Stimulated activated CD4-positive, alpha-beta T cell treated with anti-CD3 and anti-CD28 coated beads, Interleukin-4, amount 100 ng/mL, for 24 hours (primary cell): Measurements from ENCODE around the gene ORMDL2.
"Not testable (repeated sequence)": the region's sequence is repeated elsewhere in the genome, so short reads cannot be mapped to it uniquely, and the experiment has no call there.

Experiments
- DNase-seq: peaks from one replicate; pipeline ENCODE4 v3.0.0-alpha.2; 2020

ORMDL2 gene

DNA sequence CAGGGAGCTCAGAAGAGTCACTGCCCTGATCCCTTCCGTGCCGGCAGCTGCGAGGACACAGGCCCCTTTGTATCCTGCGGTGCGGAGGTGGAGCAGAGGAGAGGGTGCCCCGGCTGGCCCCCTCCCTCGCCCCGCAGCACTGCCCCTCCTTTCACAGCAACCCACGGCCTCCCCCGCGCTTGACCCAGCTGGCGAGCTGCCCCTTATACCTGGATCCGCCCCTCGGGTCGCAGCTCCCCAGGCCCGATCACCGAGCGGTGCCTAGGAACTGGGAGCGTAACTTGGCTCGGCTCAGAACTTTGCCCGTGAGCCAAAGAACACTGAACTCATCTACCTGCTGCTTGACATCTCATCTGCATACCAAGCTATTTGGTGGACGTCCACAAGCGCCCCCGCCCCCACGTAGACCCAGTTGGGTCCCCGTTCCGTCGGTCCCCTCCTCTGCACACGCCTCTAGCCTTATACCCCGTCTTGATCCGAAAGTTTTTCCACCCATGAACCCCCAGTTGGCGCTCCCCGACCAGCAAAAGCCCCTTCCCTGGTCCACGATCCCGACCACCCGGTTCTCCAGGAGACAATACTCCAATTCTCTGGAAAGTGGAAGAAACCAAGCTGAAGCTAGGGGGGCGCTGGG is 12.2 kb downstream of the ORMDL2 start:
- peak; percentile 39 for DNase-seq

DNA sequence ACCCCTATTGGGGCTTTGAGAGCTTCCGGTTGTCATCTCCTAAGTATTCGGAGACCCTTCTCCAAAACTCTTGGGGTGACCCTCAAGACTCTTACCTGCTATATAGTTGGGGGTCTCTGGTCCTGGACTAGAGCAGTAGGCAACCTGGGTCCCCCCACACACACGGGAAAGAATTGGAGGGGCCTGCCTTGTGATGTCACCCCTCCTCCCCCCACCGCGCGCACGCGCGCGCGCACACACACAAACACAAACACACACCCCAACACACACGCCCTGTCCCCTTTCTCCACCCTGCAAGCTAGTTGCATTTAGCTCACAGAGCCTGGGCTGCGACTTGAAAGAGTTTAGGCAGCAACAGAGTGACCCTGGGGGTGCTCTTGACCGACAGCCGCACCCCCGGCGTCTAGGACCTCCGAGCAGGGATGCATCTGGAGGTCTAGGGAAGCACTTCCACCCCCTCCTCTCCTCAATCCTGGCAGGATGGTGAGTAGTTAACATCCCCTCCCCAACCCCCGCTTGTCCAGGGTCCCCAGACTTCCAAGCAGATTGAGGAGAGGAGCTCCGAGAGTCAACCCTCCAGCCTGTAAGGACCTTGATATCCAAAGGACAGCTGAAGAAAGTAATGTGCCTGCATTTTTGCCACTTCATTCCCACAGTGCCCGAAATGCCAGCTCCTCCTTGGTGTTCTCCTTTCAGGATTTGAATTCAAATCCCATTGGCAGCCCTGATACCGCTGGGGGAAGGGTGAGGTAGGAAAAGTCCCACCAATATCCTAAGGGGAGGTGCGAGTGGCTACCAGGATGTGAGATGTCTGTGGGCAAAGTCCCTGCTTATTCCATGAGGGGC is 13.0 kb downstream of the ORMDL2 start:
- DNase-seq = peak; percentile 31

DNA sequence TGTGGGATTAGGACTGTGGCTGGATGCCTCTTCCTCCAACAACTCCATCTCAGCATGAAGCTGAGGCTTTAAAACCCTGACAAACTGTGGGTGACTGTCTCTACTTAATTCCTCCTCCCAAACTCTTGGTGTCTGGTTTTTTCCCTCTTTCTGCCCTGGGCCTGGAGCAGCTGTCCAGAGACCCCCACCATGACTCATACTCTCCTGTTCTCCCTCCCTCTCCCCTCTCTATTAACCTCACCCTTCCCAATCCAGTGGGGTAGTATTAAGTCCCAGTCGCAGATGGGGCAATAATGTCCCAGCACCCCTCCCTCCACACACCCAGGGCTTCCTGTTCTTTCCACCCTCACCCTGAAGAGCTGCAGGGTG is 13.6 kb downstream of the ORMDL2 start:
- no peak for DNase-seq

DNA sequence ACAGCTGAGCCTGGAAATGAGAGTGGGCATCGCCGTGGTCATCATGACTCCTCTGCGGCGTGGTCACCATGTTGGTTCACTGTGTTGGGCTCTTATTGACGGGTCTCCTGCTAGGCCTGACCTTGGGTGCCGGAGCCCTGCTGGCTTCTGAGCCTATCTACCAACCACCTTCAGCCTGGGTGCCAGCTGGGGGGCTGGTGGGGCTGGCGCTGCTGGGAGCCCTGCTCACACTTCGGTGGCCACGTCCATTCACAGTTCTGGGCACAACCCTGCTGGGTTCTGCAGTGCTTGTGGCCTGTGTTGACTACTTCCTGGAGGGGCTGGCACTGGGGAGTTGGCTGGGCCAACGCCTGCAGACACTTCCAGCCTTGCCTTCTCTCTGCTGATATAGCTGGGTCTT is 15.2 kb downstream of the ORMDL2 start:
- DNase-seq = no peak

DNA sequence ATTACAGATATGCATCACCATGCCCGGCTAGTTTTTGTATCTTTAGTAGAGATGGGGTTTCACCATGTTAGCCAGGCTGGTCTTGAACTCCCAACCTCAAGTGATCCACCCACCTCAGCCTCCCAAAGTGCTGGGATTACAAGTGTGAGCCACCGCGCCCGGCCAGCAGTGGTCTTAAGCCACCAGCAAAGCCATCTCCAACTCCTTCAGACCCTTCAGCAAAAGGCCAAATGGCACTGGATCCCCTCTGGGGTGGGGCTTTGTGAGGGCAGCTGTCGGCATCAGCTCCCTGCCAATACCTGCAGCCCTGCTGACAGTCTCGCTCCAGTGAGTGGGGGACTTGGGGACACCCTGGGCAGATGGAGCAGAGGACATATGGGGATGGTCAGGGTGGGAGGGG is 16.6 kb downstream of the ORMDL2 start:
- DNase-seq = not testable (repeated sequence)

DNA sequence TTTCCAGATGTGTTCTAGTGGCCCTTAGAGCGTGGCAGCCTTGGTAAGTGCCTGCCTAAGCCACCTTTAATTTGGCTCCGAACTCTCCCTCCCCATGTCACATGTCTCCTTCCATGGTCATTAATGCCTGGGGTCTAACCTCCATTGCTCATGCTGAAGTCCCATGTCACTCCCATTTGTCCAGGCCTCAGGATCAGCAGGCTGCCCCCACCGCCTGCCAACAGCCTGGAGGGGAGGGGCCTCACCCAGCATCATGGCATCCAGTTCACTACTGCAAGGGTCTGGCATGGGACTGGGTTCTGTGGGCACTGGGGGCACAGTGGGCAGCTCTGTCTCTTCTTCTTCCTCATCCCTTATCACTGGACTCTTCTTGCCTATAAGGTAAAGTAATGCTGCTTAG is 20.5 kb downstream of the ORMDL2 start:
- no peak for DNase-seq

DNA sequence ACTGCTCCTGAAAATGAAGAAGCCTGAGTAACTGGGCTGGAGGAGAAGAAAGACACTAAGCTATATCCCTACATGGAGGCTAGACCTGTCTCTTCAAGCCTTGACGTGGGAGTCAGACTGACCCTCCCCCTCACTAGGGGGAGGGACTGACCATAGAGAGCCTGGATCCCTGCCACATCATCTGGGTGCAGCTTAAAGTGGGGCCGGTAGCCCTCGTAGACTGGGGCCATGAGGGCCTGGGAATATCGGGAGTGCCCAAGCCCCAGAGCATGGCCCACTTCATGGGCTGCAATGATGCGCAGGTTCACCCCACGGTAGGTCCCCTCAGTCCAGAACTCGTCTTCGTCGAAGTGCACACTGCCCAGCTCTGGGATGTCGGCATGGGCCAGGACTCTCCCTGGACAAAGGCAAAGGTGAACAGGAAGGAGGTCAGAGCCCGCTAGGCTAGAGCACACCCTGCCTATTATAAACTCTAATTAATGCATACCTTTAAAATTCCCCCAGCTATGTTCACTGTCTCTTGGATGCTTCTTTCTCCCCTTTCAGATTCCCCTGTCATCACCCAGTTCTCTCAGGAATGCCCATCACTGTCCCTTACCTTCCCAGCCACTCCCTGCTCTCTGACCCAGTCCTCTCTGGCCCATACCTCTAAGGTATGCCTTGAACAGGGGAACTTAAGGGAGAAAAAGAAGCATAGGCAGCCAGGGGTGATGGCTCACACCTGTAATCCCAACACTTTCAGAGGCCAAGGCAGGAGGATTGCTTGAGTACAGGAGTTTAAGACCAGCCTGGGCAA is 21.7 kb downstream of the ORMDL2 start:
- no peak for DNase-seq

DNA sequence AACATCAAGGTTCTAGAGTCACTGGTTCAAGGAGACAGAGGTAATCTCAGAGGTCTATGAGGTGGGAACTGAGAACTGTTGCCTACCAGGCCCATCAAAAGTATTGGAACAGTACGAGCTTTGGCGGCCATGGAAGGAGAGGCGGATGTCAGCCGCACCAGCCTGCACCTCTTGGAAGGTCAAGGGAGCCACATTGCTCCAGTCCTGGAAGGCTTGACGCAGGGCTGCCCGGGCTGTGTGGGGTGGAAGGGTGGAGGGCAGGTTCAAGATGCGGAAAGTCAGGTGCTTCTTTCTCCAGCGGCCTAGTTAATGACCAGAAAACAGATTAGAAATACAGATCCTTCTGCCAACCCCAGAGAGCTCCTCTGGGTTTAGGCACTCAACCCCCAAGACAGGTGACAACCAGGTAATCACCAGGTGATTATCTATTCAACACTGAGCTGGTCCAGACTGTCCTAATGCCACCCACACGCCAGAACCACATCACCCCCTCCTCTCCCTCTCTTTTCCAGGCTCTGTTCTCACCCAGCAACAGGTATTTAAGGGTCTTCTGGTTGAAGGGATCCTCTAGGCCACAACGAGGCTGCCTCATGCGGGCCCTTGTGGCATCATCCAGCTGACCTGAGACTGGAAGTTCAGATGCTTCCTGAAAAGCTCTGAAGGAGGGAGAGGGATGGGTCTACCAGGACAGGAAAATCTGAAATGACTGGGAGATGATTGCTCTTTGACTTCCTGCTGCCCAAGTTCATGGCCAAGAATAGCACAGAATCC is 22.9 kb downstream of the ORMDL2 start:
- DNase-seq = no peak

DNA sequence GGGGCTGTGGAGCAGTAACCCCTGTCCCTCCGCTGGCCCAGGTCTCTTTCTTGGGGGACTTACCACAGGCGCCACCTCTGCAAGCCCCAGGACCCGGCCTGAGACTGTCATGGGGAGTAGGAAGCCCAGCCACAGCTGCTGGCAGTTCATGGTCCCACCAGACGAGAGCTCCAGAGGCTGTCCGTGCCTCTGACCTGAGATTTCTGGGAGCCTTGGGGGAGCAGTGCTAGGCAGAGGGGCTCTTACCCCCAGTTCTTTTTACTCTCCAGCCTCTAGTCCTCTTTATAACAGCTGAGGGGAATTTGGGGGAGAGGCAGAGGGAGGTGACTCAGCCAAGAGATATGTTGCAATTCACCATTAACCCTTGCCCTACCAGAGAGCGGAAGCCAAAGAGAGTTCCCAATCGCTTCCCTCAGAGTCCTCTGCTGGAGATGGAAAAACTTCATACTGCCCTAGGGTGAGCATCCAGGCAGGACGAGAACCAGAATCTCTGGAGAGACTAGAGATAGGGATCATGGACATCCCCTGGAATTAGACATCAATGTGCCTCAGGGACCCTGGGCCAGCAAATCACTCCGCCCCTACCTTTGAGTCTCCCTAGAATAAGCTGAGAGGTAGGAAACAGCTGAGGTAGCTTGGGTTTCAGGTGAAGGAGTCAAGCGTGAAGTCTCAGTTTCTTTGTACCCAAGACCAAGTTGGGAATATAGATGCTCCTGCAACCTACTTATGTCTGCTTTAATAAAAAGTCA is 25.0 kb downstream of the ORMDL2 start, which contains the start of gene MMP19:
Gene MMP19 (minus strand): TSS at position 256 of the 749 bp plus-strand sequence. CDS start 106 bp downstream, at position 150.
- DNase-seq = no peak

DNA sequence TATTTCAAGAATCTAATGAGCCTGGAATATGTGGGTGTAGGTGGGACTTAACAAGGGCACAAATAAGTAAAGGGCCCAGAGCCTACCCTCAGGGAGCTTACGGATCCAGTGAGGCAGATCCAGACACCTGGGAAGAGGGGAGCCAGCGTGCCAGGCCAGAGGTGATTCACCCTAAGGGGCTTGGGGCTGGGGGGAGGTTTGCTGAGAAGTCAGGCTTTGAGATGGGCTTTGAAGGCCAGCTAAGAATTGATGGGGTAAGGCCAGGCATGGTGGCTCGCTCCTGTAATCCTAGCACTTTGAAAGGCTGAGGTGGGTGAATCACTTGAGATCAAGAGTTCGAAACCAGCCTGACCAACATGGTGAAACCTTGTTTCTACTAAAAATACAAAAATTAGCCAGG is 25.6 kb downstream of the ORMDL2 start:
- no peak for DNase-seq

DNA sequence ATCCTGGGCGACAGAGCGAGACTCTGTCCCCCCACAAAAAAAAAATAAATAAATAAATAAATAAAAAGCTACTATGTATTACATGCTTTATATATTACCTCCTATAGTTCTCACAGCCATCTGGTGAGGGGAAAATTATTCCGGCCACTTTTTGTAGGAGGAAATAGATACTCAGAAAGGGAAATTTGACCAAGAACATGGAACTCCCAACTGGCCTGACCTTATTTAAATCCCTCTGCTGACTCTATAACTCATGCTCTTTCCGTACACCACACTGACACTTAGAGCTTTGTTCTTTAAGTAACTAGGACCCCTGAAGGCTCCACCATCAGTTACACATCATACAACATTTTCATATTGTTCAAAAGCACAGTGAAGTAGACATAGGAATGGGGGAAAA is 27.1 kb downstream of the ORMDL2 start:
- DNase-seq = no peak

DNA sequence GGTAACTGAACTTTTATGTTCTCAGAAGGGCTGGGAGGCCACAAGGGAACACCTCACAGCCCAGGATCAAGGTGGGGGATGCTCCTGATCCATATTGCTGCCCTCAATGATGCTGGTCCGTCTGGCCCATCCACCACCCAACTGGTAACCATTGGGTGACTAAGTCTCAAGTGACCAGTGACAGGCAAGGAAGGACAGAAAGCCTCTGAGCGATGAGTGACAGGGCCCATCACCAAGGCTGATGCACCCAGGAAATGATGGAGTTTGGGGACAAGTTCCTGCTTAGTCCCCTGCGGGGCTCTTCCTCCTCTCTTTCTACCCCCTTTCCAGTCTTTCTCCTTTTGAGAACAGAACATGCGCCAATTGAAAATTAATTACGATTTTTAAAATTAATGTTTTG is 27.5 kb downstream of the ORMDL2 start:
- DNase-seq = no peak

DNA sequence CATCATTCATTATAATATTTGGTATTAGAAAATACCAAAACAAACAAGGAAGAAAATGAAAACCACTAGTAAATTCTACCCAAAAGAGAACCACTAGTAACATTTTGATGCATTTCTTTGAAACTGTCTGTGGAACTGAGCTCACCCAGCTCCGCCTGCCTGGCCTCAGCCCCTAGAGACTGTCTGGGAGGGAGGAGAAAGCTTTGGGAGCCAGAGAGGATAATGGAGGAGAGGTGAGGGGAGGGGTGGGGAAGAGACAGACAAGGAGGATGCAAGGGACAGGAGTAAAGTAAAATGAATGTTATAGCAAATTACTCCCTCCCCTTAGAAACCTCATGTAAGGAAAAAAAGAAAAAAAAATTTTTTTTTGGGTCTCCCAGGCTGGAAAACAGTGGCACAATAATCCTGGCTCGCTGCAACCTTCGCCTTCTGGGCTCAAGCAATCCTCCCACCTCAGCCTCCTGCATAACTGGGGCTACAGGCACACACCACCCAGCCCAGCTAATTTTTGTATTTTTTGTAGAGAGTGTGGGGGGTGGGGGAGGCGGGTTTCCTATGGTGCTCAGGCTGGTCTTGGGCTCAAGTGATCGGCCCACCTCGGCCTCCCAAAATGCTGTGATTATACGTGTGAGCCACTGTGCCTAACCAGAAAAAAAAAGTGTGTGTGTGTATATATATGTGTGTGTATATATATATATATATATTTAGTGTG is 28.1 kb downstream of the ORMDL2 start:
- no peak for DNase-seq

DNA sequence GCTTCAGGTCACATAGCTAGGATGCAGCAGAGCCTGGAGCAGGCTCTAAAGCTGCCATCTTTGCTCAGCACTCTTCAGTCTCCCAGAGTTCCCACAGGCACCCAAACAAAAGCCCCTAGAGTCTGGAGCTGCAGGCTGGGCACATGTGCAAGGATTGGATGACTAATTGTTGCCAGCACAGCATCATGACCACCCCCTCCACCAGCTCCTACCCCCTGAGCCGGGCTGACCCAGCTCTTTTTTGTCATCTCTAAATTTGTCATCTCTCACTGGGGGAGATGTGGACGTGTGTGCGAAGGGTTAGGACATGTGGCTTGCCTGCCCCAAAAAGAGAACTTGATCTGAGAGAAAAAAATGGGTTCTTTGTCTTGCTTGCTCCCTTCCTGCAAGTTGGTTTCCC is 29.2 kb downstream of the ORMDL2 start:
- no peak for DNase-seq

DNA sequence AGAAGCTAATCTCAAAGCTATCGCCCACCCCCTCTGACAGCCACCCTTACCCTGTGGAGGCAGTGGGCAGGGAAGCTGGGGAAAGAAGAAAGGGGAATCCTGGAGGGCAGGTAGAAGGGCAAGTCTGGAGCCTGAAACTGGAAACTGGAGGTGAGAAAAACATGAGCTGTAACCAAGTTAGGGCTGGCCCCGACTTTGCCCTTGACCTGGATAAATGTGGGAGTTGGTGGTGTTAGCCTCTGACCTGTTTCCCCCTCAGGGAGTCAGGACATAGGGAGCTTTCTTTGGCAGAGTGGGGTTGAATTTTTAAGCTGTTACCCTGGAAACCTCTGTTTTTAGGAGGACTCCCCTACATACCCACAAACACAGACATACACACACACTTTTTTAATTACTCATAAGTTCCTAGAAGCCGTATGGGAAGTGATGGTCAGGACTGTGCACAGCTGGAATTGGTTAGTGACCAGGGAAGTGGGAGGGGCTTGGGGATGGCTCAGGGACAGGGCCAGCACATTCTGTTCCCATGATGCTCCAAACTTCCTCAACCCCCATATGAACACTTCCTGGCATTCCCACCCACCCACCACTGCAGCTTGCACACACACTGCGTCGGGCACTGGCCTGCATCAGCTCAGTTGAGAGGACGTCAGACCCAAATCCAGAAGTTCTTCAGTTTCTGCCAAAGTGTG is 29.9 kb downstream of the ORMDL2 start:
- no peak for DNase-seq

DNA sequence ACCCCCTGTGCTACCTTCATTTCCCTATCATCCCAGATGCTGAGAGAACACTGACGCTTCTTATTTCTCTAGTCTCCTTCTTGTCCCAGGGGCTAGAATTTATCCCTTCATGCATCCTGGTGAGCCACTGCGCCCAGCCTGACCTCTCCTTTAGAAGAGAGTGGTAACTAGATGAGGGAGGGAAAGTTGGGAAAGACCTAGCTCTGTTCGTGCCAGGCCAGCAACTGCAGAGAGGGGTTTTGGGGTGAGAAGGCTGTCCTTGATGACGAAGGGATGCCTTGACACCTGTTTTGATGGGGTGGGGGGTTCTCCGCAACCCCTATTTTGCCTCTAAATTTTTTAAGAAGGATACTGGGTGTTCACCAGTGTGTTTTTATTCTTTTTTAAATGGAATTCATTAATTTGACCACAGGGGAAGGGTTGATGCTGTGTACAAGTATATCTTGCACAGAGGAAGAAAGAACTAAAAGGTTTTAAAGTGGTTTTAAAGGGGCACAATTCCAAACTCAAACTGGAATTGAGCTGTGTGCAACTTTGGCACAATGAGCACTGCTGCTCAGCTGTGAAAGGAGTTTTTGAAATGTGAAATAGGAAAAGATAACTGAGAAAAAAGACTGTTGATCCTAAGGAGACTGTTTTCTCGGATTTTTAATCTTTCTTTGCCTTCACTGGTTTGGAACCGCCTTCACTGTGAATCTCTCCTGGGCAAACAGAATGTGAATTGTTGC is 31.9 kb downstream of the ORMDL2 start:
- no peak for DNase-seq

DNA sequence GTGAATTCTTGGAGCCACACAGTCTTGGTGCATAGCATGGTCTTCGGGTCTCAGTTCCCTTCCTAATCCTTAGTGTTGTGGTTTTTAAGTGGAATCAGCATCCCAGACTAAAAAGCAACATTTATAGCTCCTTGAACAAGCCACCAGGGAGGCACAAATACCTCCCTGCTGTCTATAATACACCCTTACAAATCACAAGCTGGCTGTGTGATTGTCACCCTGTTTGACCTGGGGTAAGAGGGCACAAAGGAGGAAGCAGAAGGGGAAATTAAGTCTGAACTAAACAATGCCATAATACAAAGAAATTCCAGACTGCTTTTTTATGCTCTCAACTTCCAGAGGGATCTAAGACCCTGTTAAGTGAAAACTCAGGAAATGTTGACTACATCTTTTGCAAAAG is 32.6 kb downstream of the ORMDL2 start:
- no peak for DNase-seq

DNA sequence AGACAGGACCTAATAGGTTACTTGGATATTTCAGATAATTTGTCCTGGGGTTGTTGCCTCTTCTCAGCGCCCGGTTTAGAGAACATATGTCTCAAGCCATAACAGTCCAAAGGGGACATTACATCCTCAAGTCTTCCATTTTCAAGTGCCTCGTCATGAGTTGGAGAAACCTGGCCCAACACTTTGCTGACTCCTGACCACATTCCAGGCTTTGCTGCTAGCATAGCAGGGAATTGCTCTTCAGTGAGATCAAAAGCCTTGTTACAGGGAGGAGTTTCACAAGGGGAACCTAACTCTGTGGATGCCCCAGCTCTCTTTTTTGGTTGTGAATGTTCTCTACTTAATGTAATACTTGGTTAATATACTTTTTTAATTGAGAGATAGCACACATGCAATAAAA is 33.1 kb downstream of the ORMDL2 start:
- DNase-seq = no peak

DNA sequence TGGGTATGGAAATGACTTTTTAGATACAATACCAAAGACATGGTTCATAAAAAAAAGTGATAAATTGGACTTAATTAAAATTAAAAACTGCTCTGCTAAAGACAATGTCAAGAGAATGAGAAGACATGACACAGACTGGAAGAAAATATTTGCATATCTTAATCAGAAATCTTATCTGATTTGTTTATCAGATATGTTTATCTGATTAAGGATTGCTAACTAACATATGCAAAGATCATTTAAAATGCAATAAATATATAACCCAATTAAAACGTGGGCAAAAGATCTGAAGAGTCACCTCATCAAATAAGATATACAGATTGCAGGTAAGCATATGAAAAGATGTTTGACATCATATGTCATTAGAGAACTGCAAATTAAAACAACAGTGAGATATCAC is 34.9 kb downstream of the ORMDL2 start:
- DNase-seq = no peak

DNA sequence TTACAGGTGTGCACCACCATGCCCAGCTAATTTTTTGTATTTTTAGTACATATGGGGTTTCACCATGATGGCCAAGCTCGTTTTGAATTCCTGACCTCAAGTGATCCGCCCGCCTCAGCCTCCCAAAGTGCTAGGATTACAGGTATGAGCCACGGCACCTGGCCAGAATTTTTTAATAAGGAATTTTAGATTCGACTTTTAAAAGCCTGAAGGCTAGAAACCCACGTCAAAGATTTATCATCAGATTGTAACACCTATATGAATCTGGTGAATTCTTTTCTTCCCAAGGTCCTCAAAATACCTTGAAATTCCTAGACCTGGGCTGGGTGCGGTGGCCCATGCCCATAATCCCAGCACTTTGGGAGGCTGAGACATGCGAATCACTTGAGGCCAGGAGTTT is 43.6 kb downstream of the ORMDL2 start:
- no peak for DNase-seq
